GM12874 (cell line): ENCODE data around the gene SNX18.

Source experiments
- CTCF ChIP-seq: IDR thresholded peaks from 2 replicates; pipeline ENCODE4 v1.5.1; 2011; ENCODE audit warnings: low read depth, mild to moderate bottlenecking, control low read depth, low read length, moderate library complexity; ENCODE audit not compliant: insufficient read depth

SNX18 gene

GRCh38 chr5:54515634-54516033 lies 1.9 kb upstream of the SNX18 start:
- TF ChIP-seq CTCF: no peak

- TF ChIP-seq CTCF: no peak
Measured at GRCh38 chr5:54516051-54516655, 1.4 kb upstream of the SNX18 start.

- no peak for TF ChIP-seq CTCF
Measured at GRCh38 chr5:54517174-54517511, 416 bp upstream of the SNX18 start.

DNA sequence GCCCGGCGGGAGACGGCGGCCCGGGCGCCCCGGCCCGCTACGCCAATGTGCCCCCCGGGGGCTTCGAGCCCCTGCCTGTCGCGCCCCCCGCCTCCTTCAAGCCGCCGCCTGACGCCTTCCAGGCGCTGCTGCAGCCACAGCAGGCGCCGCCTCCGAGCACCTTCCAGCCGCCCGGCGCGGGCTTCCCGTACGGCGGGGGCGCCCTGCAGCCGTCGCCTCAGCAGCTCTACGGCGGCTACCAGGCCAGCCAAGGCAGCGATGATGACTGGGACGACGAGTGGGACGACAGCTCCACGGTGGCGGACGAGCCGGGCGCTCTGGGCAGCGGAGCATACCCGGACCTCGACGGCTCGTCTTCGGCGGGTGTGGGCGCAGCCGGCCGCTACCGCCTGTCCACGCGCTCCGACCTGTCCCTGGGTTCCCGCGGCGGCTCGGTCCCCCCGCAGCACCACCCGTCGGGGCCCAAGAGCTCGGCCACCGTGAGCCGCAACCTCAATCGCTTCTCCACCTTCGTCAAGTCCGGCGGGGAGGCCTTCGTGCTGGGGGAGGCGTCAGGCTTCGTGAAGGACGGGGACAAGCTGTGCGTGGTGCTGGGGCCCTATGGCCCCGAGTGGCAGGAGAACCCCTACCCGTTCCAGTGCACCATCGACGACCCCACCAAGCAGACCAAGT lies 723 bp downstream of the SNX18 start:
- TF ChIP-seq CTCF: no peak

- no peak for TF ChIP-seq CTCF
Measured at GRCh38 chr5:54518818-54519508, 1.4 kb downstream of the SNX18 start.

DNA sequence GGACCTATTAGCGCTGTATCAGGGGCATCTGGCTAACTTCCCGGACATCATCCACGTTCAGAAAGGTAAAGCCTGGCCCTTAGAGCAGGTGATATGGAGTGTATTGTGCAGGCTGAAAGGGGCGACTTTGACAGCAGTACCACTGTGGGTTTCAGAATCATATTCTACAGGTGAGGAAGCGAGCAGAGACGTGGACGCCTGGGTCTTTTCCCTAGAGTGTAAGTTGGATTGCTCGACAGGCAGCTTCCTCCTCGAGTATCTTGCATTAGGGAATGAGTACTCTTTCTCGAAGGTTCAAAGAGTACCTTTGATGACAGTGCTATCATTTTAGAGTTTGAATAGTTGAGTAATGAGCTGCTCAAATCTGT lies 1.9 kb downstream of the SNX18 start:
- no peak for TF ChIP-seq CTCF

- no peak for TF ChIP-seq CTCF
Measured at GRCh38 chr5:54520438-54520846, 2.9 kb downstream of the SNX18 start.
